Measurements from ENCODE around the gene HCFC1.

Gene HCFC1

DNA sequence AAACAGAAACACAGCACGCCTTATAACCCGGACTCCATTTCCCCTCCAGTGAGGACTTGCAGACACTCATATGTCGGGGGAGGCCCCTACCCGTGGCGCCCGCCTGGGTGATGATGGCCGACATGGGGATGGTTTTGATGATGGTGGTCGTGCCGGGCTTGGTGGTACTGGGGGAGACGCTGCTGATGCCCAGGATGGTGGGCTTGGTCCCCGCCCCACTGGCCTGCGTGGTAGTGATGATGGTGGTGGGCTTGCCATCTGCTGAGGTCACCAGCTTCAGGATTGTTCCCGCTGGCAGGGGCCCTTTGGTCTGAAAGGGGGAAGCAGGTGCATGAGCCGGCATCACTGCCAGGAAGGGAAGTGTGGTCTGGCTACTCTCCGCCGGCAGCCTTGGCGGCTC, 14.4 kb downstream of the HCFC1 start:
- DNase-seq (ENCODE audit: low read depth in 2 of 2): no peak

DNA sequence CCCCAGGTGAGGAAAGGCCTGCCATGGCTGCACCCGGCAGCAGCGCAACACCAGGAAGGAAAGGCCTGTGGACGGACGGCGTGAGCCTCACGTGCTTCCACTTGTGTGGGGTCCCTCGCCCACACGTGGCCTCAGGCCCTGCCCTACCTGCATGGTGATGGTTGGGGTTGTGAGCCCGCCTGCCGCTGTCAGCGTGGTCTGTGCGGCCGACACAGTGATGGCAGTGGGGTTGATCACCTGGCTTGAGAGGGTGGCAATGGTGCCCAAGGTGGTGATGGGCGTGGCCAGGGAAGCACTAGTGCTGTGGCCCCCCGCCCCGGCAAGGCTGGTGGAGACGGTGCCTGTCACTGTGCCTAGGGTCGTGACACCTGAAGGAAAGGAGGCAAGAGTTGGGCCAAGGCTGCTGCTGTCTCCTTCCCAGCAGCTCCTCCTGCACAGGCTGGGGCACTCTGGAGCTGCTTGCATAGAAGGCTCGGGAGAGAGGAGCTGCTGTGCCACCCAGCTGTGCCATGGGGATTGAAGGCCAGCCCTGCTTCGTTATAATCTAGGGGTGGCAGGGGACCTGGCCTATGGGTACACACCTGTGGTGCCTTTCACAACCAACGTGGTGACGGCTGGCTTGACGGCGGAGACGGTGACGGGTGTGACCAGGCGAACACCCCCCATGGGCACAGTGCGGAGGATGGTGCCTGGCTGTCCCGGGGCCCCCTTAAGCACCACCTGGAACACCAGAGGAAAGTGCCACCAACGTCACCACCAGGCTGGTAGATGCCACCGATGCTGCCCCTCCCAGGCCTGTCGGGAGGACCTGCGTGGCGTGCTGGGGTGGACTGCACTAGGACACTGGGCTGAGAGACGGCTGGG, 15.3 kb downstream of the HCFC1 start:
- DNase-seq (ENCODE audit: low read depth in 2 of 2): no peak

DNA sequence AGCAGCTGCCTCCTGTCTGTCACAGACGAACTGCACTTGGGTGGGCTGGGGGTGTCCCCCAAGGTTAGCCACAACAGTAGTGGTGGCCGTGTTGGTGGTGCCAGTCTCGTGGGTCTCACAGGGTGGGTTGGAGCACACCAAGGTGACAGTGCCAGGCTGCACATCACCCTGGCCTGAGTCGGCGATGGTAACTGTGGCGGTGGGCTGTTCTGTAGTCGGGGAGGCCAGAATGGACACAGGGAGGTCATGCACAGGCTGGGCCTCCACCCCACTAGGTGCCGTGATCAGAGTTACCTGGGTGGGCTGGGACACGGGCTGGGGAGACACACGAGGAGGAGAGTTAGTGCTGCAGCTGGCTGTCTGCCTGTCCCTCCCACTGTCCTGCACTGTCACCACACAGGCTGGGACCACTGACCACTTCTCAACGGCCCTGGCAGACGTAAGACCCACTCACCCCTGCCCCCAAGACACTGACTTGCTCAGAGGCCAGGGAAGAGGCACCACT, 16.3 kb downstream of the HCFC1 start:
- DNase-seq (ENCODE audit: low read depth in 2 of 2): no peak

DNA sequence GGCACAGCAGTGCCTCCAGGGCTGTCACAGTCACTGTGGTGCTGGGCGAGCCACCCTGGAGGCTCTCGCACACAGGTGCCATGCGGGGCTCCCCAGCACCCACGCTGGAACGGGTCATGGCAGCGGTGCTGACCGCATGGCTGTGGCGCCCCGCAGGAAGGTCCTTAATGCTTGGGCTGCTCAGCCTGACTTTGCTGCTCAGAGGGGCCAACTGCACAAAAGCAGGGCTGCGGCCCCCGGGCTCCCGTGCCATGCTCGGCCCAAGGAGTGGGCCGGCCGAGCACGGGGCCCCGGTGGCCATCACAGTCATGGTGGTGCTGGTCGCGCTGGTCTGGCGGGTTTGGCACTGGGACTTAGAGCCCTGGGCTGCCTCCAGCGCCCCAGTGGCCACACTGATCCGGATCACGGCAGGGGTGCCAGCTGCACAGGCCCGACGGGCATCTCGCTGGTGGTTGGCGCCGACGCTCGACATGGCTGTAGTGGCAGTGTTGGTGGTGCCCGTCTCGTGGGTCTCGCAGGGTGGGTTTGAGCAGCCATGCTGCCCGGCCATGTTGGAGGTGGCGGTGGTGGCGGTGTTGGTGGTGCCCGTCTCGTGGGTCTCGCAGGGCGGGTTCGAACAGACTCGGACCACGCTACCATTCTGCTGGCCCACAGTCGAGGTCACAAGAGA, 16.9 kb downstream of the HCFC1 start:
- DNase-seq (ENCODE audit: low read depth in 2 of 2): no peak

DNA sequence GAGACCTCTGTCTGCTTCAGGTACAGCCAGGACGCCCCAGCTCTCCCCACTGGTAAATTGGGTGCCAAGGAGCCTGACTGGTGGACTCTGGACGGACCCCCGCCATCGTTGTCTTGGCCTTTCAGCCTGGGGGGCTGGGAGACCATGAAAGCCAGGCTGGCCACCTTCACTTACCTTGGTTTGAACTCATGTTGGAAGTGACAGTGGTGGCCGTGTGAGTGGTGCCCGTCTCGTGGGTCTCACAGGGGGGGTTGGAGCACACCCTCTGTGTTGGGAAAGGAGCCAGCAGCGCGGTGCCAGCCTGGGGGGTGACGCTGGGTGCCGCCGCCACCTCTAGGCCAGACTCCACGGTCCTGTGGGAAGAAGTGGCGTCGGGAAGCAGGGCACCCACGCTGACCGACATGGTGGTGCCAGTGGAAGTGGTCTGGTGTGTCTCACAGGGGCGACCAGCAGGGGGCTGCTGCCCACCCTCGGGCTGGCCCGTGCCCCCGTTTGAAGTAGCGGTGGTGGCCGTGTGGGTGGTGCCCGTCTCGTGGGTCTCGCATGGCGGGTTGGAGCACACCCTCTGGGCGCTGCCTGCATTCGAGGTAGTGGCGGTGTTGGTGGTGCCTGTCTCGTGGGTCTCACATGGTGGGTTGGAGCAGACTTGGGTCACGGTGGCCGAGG, 17.6 kb downstream of the HCFC1 start:
- DNase-seq (ENCODE audit: low read depth in 2 of 2): no peak

DNA sequence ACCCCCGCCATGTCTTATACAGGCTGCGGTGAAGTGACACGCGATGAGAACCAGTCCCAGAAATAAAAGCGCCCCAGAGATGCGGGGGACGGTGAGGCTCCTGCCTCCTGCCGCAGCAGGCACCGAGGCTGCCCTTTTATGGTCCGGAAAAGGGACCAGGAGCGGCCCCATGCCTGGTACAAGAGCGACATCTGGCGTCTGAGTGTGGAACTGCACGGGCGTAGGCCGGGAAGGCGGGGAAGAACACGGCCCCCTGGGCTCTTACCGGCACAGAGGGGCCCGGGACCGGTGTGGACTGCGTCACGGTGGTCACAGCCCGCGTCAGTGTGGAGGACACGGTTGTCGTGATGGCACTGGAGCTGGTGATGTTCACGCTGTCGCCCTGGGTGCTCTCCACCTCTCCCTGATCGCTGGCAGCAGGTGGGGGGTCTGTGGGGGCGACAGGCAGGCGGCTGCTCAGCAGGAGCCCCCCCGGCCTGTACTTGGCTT, 18.2 kb downstream of the HCFC1 start:
- peak; percentile 63 to 72 for DNase-seq (ENCODE audit: low read depth in 2 of 2)

DNA sequence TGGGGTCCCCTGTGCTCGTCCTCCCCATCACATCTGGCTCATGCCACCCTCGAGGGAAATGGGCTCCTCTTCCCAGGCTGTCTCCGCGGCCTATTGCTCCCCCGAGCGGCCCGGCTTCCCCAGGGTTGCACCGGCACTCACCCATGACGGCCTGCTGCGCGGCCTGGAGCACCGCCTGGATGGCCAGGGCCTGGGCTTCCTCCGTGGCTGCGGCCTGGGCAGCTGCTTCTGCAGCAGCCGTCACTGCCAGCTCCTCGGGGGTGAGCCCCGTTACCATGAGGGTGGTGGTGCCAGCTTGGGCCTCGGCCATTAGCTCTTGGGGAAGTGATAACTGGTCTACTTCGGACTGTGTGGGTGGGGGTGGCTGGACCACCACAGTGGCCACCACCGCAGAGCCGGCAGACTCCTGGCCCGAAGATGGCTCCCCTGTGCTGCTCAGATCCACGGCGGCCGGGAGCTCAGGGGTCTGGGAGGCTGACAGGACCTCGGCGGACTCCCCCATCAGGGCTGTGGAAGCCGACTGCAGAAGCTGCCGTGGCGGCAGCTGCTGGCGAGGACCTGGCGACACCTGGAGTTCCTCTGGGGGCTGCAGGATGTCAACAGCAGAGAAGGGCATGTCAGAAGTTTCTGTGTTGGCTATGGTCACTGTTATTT, 19.1 kb downstream of the HCFC1 start:
- DNase-seq (ENCODE audit: low read depth in 2 of 2): no peak

DNA sequence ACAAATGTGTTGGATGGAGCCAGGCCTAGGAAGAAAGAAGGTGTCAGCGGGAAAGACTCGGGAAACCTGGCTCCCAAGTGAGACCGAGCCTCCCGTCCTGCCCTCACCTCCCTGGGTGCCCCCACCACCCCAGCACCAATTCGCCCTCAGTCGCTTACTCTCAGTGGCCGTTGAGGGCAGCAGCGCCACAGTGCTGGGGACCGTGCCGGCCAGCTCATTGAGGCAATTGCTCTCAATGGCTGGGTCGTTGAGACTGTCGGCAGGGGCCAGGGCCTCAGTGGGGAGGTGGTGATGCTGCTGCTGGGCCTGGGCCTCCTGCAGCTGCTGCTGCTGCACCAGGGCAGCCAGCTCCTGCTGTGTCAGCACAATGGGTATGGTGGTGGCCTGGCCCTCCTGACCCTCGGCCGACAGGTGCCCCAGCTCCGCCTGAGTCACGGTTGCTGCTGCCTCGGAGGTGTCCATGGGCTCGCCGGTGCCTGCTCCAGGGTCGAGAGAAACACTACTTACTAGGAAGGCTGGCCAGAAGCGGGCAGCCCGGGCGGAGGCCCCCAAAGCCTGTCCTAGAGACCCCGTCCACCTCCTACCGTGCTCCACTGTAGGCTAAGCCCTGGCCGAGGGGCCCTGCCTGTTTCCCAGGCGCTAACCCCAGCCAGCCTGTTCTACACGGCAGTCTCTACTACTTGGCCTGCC, 19.8 kb downstream of the HCFC1 start:
- DNase-seq (ENCODE audit: low read depth in 2 of 2): no peak

DNA sequence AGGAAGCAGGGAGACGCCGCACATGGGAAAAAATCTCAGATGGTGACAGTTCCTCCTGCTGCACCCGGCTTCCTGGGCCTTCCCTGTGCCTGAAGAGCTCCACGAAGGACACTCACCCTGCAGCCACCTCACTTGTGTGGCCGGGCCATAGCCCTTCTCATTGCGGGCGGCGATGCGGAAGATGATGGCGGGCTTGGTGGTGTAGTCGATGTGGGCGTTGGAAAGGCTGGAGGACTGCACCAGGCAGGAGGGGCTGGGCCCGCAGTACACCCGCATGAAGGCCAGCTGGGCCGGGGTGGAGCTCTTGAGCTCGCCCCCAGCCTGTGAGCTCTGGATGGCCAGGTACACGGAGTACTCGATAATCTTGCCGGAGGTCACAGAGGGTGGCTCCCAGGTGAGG, 21.5 kb downstream of the HCFC1 start:
- DNase-seq (ENCODE audit: low read depth in 2 of 2): no peak

DNA sequence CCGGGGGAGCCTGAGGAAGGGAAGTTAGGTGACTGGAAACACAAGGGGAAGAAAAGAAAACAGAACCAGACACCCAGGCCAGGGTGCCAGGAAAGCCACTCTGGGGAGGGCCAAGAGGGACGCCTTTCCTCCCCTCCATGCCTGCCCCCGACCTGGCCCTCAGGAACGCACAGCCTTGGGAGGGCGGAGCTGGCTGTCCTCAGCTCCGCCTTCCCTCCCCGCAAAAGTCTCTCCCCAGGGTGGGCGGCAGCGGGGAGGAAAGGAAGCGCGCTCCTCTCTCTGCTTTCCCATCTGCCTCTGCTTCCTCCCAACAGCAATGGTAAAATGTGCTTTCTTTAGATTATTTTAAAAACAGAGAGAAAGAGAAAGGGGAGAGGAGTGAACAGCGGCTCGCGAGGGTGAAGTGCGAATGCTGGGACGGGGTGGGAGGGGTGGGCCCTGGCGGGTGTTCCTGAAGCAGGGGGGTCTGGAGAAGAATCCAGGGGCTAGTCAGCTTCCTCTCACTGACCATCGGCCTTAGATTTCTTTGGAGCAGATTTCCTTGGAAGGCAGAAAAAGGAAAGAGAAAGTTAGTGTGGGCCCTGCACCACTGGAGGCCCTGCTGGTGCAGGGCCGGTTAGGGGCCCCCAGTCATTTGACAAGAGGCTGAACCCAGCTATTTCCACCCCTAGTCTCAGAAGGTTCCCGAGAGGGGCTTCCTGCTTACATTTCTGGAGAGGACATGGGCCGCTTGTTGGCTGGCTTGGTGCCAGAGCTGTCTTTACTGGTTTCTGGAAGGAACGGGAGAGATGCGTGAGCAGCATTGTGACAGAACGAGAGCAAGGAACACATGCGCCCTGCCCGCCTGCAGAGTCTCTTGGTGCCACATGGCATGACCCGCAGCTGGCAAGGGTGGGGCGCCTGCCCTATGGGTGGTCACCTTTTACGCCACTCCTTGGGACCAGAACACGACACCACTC, 22.5 kb downstream of the HCFC1 start:
- no peak for DNase-seq (ENCODE audit: low read depth in 2 of 2)

DNA sequence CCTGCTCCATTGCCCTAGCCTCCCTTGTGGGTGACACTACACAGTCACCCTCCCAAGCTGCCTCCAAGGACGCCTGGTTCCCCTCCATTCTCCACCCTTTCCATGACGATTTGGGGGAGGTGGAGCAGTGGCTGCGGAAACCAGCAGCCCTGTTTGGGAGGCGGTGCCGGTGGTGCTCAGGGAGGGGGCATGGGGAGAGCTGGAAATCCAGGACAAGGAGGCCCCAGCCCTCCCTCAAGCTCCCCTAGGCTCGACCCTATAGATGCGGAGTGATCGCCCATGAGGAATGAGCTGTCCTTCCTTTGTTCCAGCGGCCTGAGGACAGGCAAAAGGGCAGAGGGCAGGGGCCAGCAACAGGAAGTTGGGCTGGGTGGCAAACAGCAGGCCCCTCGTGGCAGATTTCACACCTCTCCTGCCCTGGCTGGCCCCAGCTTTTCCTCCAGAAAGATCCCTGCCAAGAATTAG, 23.6 kb downstream of the HCFC1 start:
- no peak for DNase-seq (ENCODE audit: low read depth in 2 of 2)

DNA sequence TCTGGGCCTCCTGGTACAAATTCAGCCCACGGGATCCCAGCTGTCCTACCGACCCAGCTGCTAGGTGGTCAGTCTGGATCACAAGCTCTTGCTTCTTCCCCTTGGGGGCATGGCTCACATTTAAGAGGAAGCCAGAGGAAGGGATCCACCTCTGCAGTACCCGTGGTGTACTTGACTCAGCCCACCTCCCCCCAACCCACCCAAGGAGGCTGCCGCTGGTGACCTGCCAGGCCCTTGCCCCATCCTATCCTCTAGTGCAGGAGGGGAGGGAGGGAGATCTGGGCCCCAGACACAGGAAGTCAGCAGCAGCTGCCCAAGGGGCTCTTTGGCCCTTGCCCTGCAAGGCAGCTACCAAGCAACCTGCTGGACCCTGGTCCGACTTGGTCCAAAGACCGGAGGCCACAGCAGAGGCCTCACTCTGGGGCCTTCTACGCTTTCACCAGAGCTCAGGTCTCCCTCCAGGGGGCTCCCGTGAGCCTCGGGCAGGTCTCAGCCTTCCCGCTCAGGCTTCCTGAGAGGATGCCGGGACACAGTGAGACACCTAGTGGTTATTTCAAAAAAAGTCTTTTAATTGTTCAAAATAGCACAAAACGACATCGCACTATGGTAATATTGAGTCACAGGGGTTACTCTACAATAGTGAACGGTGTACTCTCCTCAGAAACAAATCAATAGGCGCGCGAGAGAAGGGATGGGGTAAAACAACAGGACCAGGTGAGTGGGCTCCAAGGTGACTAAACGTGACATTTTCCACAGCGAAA, 24.4 kb downstream of the HCFC1 start:
- DNase-seq (ENCODE audit: low read depth in 2 of 2): peak; percentile 68 to 70

DNA sequence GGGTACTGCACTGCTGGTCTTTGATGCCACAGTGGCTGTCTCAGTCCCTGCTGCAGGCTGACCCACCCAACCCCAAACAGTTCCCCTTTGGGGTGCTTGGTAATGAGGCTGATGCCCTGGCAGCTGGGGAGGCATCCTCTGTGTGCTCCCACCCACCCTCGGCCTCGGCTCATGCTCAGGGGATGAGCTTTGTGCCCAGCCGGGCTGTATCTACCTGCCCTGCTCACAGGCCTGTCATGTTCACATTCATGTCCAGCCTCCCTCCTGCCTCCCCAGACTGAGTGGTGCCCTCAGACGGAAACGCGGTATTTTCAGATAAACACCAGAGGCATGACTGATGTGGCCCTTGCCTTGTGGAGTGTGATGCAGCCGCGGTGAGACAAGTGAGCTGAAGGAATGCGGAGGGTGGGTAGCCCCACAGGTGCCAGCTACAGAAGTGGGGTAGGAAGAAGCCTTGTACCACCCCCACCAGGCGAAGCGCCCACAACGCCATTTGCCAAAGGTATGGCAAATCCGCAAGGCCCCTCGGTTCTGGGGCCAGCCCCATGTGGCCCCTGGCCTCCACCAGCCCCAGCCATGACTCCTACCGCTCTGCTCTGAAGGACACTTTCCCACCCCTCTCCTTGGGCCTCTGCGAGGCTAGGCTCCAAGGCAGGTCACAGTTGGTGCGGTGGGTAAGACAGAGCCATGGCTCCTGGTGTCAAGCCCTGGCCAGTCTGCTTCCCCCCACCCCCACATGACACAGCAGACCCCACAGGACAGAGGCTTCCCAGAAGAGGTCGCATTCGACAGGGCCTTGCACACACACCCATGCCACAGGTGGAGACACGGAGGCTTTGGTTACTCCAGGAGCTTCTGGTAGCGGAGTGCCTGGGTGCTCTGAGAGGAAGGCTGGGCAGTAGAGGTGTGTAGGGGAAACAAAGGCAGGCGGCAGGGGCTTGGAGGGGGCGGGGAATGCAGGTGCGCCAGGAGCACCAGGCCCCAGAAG, 25.4 kb downstream of the HCFC1 start:
- DNase-seq (ENCODE audit: low read depth in 2 of 2): no peak

DNA sequence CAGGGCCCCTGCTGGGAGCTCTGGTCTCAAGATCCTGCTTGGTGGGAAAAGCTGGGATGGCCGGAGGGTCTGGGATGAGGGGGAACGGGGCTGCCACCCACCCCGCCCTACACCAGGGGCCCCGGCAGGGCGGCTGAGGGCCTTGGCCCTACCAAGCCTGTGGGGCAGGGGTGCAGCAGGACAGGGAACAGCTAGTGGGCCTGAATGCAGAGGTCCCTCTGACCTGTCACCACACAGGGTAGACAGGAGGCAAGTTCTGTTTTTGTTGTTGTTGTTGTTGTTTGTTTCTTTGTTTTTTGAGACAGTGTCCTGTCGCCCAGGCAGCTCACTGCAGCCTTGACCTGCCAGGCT, 26.8 kb downstream of the HCFC1 start:
- DNase-seq (ENCODE audit: low read depth in 2 of 2): no peak

DNA sequence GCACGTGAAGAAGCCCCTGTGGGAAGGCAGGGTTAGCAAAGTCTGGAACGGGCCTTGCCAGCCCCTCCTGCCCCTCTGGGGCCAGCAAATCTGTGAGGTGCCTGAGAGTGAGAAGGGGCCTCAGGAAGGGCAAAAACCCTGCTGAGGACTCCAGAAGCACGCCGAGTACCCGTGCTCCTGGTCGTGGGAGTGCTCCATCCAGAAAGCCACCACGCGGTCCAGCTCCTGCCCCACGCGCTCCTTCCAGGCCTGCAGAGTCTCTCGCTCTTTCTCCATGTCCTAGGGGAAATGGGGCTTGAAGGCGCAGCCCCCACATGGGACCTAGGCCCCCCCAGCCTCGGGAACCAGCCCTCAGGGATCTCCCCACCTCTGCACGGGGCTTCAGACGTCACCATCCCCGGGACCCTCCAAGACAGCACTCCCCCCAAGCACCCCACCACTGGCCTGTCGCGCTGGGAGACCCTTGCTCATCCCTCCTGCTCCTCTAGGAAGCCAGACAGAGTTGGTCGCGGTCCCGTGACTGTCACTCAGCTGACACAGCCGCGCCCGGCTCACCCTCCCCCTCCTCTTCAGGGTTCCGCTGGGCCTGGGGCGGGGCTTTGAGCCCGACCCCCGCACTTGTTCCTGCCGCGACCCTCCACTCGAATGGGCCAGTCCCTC, 27.3 kb downstream of the HCFC1 start, which contains the start of gene RENBP:
Gene RENBP (minus strand): TSS at position 504 of the 660 bp plus-strand sequence. CDS start 33 bp downstream, at position 471.
- DNase-seq (ENCODE audit: low read depth in 2 of 2): no peak

DNA sequence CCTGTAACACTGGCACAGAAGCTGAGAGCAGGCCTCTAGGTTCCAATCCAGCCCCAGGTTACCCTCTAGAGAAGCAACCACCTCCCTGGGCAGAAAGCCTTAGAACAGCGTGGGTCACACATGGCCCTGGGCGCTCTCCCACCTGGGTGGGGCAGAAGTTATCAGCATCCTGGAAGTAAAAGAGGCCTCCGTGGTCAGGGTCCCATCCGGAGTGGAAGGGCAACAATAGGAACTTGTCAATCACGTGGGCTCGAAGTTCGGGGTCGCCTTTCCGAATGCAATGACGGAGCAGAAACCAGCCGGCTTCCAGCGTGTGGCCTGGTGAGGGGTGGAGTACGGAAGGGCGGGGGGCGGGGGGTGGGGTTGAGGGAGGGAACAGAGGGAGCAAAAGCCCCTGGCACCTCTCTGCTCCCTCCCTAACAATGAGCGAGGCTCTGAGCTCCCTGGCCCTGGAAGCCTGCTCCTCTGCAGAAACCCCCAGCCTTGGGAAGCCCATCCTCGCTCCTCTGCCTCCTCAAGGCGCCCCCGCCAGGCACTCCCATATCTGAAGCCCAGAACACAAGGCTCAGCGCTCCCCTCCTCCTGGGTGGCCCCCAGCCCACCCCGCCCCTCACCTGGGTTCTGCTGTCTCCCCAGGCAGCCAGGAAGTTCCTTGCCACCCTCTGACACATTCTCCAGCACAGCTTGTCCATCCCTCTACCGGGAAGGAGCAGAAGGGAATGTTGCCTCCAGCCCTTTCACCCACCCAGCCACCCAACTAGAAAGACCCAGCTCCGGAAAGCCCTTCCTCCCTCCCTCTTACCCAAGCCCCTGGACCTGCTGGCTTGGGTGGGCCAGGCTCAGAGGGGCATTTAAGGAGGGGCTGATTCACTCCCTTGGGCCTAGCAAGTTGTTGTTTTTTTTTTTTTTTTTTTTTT, 30.0 kb downstream of the HCFC1 start:
- DNase-seq (ENCODE audit: low read depth in 2 of 2): no peak

All from activated CD4-positive, alpha-beta T cell treated with anti-CD3 and anti-CD28 coated beads for 24 hours (primary cell).